B cell (primary cell): Measurements from ENCODE around the gene CCDC80. TPM values are rescaled to one million over a fixed set of nuclear protein-coding genes. Genes with fewer than 3 reads are reported as not detected.

ENCODE experiments used
- ATAC-seq: fragments of 200-7000 bp; cut with Tn5 transposase; one replicate; pipeline ENCODE4 v1.10.0; 2021; ENCODE audit warnings: low read depth, mild to moderate bottlenecking, moderate number of reproducible peaks, moderate library complexity
- CTCF ChIA-PET: fragments of 350-600 bp; sonication (Branson Sonifier 250); formaldehyde crosslinking; loops from one replicate; lab custom pipeline; 2021; ENCODE audit warnings: antibody characterized with exemption, inconsistent platforms; lab: Charles Lee
- POLR2A ChIA-PET: fragments of 350-600 bp; sonication (Branson Sonifier 250); formaldehyde crosslinking; loops from one replicate; lab custom pipeline; 2021; ENCODE audit warnings: antibody characterized with exemption; lab: Charles Lee
- DNase-seq: peaks from one replicate; pipeline ENCODE4 v3.0.0; 2013
- H2AFZ ChIP-seq: 2 replicates; pipeline ENCODE4 v1.6.1; 2012; ENCODE audit warnings: mild to moderate bottlenecking, low read depth, low read length; ENCODE audit not compliant: insufficient read depth, poor library complexity, severe bottlenecking
- H3K27ac ChIP-seq, 2 donors: 1 replicate in 1 of 2; 2 replicates in 1 of 2; pipeline ENCODE4 v1.5.1; 2012 to 2013; ENCODE audit warnings: low read length in 2 of 2, mild to moderate bottlenecking in 2 of 2, moderate library complexity in 1 of 2
- H3K27me3 ChIP-seq, 4 experiments: fragments of 200-600 bp in 1 of 4; sonication (generic) in 1 of 4; replicated peaks in 1 of 4; 1 replicate in 2 of 4; 2 replicates in 2 of 4; pipeline versions ENCODE4 v1.6.1 to v1.7.0; 2013 to 2016; ENCODE audit warnings: low read length in 3 of 4, mild to moderate bottlenecking in 2 of 4, mixed read lengths in 1 of 4, moderate library complexity in 1 of 4; ENCODE audit not compliant: insufficient read depth in 4 of 4, control insufficient read depth in 3 of 4; ENCODE audit errors: control extremely low read depth in 1 of 4
- H3K36me3 ChIP-seq, 2 experiments: replicated peaks in 1 of 2; 1 replicate in 1 of 2; 2 replicates in 1 of 2; pipeline versions ENCODE4 v1.6.1 to v1.7.1; 2013; ENCODE audit warnings: low read length in 1 of 2; ENCODE audit not compliant: insufficient read depth in 2 of 2, control insufficient read depth in 1 of 2; ENCODE audit errors: control extremely low read depth in 1 of 2, extremely low read depth in 1 of 2
- H3K4me1 ChIP-seq, 2 donors: fragments of 200-600 bp in 1 of 2; sonication (generic) in 1 of 2; 1 replicate in 1 of 2; 2 replicates in 1 of 2; pipeline versions ENCODE4 v1.5.1 to v1.6.1; 2013 to 2017; ENCODE audit warnings: low read length in 2 of 2; ENCODE audit not compliant: control insufficient read depth in 2 of 2, insufficient read depth in 2 of 2
- H3K4me2 ChIP-seq: replicated peaks from 2 replicates; pipeline ENCODE3; 2012; ENCODE audit warnings: mild to moderate bottlenecking, low read depth, low read length; ENCODE audit not compliant: poor library complexity, severe bottlenecking
- H3K4me3 ChIP-seq, 5 experiments: fragments of 200-600 bp in 1 of 5; sonication (generic) in 1 of 5; 1 replicate in 3 of 5; 2 replicates in 2 of 5; pipeline versions ENCODE4 v1.5.1 to v1.7.0; 2011 to 2016; ENCODE audit warnings: low read length in 4 of 5, mild to moderate bottlenecking in 4 of 5, low read depth in 2 of 5, control low read depth in 1 of 5, moderate library complexity in 1 of 5; ENCODE audit not compliant: insufficient read depth in 1 of 5; ENCODE audit errors: control extremely low read depth in 1 of 5, extremely low read depth in 1 of 5
- H3K79me2 ChIP-seq: fragments of 200-600 bp; sonication (generic); one replicate; pipeline ENCODE4 v1.6.0; 2016; ENCODE audit warnings: low read length; ENCODE audit not compliant: control insufficient read depth, insufficient read depth
- H3K9ac ChIP-seq: fragments of 200-600 bp; sonication (generic); 2 replicates; pipeline ENCODE4 v1.6.1; 2017; ENCODE audit warnings: mild to moderate bottlenecking, low read length, moderate library complexity
- H3K9me3 ChIP-seq, 3 donors: one replicate each; pipeline versions ENCODE4 v1.6.1 to v1.7.1; 2013; ENCODE audit warnings: low read length in 2 of 3; ENCODE audit not compliant: control insufficient read depth in 2 of 3, insufficient read depth in 1 of 3; ENCODE audit errors: control extremely low read depth in 1 of 3
- H4K20me1 ChIP-seq: 2 replicates; pipeline ENCODE4 v1.6.0; 2012; ENCODE audit warnings: mild to moderate bottlenecking, low read length; ENCODE audit not compliant: insufficient read depth, control insufficient read depth, poor library complexity, severe bottlenecking
- H3K27ac Mint-ChIP-seq: one replicate; pipeline ENCODE4 v1.8.0; 2021; ENCODE audit warnings: mixed read lengths
- H3K27me3 Mint-ChIP-seq: one replicate; pipeline ENCODE4 v1.8.0; 2021; ENCODE audit warnings: mixed read lengths
- H3K4me1 Mint-ChIP-seq: one replicate; pipeline ENCODE4 v1.8.0; 2021; ENCODE audit warnings: mixed read lengths
- H3K4me3 Mint-ChIP-seq: one replicate; pipeline ENCODE4 v1.8.0; 2021; ENCODE audit warnings: mixed read lengths
- H3K9me3 Mint-ChIP-seq: one replicate; pipeline ENCODE4 v1.8.0; 2022; ENCODE audit warnings: mixed read lengths; ENCODE audit not compliant: insufficient read depth
- EZH2 ChIP-seq: IDR thresholded peaks from 2 replicates; pipeline ENCODE4 v1.6.1; 2012; ENCODE audit warnings: borderline replicate concordance, low read depth, mild to moderate bottlenecking, moderate library complexity, low read length; ENCODE audit not compliant: insufficient read depth, poor library complexity, severe bottlenecking
- whole genome bisulfite sequencing: methylation state at CpG from one replicate; pipeline ENCODE4 v1.1.5; 2013; ENCODE audit warnings: missing lambda C conversion rate; ENCODE audit not compliant: insufficient coverage; 5-methylcytosine and 5-hydroxymethylcytosine counted together
- intact Hi-C: fragments of 100-400 bp; cut with micrococcal nuclease; formaldehyde crosslinking; loops from one replicate; pipeline ENCODE4 v1.10.0; 2022
- polyA plus RNA-seq: library from polyadenylated mRNA; depleted of rRNA; stranded (reverse); fragments of >200 nt; gene quantifications from 2 replicates; pipeline ENCODE4 v1.2.3, GENCODE V29; 2012
- total RNA-seq, 2 donors: library from RNA; stranded (reverse); fragments of 120-200 nt in 1 of 2; gene quantifications; 1 replicate in 1 of 2; 2 replicates in 1 of 2; pipeline versions ENCODE4 v1.2.3 to v1.2.4, GENCODE V29; 2013 to 2022
- TF ChIP-seq, protein P1 (sequence below): fragments of 200-600 bp; IDR thresholded peaks from one replicate; pipeline ENCODE4 v1.8.0; 2022; ENCODE audit warnings: antibody characterized with exemption, mild to moderate bottlenecking

CCDC80 gene
- total and polyA plus RNA-seq, 2 donors (not counting 1 experiment from before 2014, with no cell fraction given) = under 0.01 TPM; not detected in 1

DNA sequence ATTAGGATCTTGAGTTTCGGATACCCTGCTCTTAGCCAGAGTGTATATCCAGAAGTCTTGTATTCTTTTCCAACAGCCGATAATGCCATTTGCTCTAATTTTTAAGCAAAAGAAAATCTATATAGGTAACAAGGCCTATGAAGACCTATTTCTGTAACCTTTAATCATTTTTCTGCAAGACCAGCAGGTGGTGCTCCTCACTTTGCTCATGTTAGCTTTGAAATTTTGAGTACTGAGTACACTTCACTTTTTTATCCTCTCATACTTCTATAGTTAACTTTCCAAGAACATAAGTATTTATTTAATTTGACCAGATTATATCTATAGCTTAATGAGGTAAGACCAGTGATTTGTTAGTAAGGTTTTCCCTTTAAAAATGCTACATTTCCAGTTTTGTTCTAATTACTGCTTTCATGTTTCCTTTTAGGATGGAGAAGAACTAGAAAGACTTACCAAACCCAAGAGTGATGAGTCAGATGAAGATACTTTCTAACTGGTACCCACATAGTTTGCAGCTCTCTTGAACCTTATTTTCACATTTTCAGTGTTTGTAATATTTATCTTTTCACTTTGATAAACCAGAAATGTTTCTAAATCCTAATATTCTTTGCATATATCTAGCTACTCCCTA lies 58.6 kb downstream of the CCDC80 start:
- no peak overlapping the region for H3K27ac Mint-ChIP-seq
- Histone ChIP-seq H3K4me2 (no peak overlapping the region), H3K9me3 (no peaks in the 10 kb centered on the region), H3K36me3 (peaks cover 6 to 38% of the 10 kb centered on the region in 2 experiments), H2AFZ (no peak overlapping the region), H4K20me1 (no peaks in the 10 kb centered on the region), H3K27me3 (no peaks in the 10 kb centered on the region), H3K79me2 (no peaks in the 10 kb centered on the region), H3K27ac (no peak overlapping the region), H3K4me3 (no peak overlapping the region), H3K9ac (no peak overlapping the region), H3K4me1 (peaks cover 28 to 32% of the 10 kb centered on the region in 2 donors)
- ChIA-PET CTCF (interaction anchor here (0.6 to 2.8 kb wide), 20 partner anchors 8 to 1132 kb away, joined by 3 to 23 read pairs (median 4); partner anchors contain the start of genes ATG3, GTPBP8, SLC35A5 and SLC9C1), POLR2A (no interaction called here)
- no peak overlapping the region for H3K4me3 Mint-ChIP-seq
- no peak for ATAC-seq
- TF ChIP-seq, protein P1, sequence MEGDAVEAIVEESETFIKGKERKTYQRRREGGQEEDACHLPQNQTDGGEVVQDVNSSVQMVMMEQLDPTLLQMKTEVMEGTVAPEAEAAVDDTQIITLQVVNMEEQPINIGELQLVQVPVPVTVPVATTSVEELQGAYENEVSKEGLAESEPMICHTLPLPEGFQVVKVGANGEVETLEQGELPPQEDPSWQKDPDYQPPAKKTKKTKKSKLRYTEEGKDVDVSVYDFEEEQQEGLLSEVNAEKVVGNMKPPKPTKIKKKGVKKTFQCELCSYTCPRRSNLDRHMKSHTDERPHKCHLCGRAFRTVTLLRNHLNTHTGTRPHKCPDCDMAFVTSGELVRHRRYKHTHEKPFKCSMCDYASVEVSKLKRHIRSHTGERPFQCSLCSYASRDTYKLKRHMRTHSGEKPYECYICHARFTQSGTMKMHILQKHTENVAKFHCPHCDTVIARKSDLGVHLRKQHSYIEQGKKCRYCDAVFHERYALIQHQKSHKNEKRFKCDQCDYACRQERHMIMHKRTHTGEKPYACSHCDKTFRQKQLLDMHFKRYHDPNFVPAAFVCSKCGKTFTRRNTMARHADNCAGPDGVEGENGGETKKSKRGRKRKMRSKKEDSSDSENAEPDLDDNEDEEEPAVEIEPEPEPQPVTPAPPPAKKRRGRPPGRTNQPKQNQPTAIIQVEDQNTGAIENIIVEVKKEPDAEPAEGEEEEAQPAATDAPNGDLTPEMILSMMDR = peak; percentile 76
- TF ChIP-seq EZH2 = no peak
- H3K9me3 Mint-ChIP-seq = no peaks in the 10 kb centered on the region
- WGBS = no CpG with 5 or more reads among the region's 2 CpGs
- H3K27me3 Mint-ChIP-seq = no peaks in the 10 kb centered on the region
- peak; percentile 43 for DNase-seq
- intact Hi-C loops = loop anchor here (2.0 kb wide), 1 partner anchor 396 kb away; no protein-coding TSS in a partner anchor
- peaks cover 31% of the 10 kb centered on the region for H3K4me1 Mint-ChIP-seq

GRCh38 chr3:112579697-112580096 lies 61.2 kb downstream of the CCDC80 start:
- ChIA-PET CTCF (interaction anchor here (0.7 to 1.7 kb wide), 6 partner anchors 11 to 468 kb away, joined by 3 to 6 read pairs (median 4); no protein-coding TSS in a partner anchor), POLR2A (interaction anchor here (0.5 kb wide), 1 partner anchor 936 kb away, joined by 7 read pairs; no protein-coding TSS in a partner anchor)
- H3K27me3 Mint-ChIP-seq = no peaks in the 10 kb centered on the region
- no peaks in the 10 kb centered on the region for H3K27me3 ChIP-seq
- H3K4me1 Mint-ChIP-seq = peaks cover 13% of the 10 kb centered on the region
- H3K36me3 ChIP-seq = peaks cover 4 to 35% of the 10 kb centered on the region in 2 experiments
- H3K9me3 ChIP-seq = no peaks in the 10 kb centered on the region
- H3K9ac ChIP-seq = no peak overlapping the region
- intact Hi-C loops = loop anchor here (2.0 to 10.0 kb wide), 2 partner anchors 17 to 295 kb away; partner anchors contain the start of gene SLC35A5
- peaks cover 15 to 19% of the 10 kb centered on the region in 2 donors for H3K4me1 ChIP-seq
- H3K27ac ChIP-seq = peak overlapping the region; percentile 80 to 84
- H3K4me3 Mint-ChIP-seq = peak overlapping the region; percentile 11
- H3K4me2 ChIP-seq = peak overlapping the region; percentile 10
- H3K9me3 Mint-ChIP-seq = no peaks in the 10 kb centered on the region
- DNase-seq (no peak), ATAC-seq (no peak)
- no peaks in the 10 kb centered on the region for H4K20me1 ChIP-seq
- H2AFZ ChIP-seq = no peak overlapping the region
- no peaks in the 10 kb centered on the region for H3K79me2 ChIP-seq
- TF ChIP-seq, protein P1 = no peak
- TF ChIP-seq EZH2 = no peak
- H3K4me3 ChIP-seq = no peak overlapping the region
- H3K27ac Mint-ChIP-seq = peak overlapping the region; percentile 73
- no CpG with 5 or more reads among the region's 3 CpGs for WGBS
